ENCODE data around the gene TMCC2.
"Not testable (repeated sequence)": the region's sequence is repeated elsewhere in the genome, so short reads cannot be mapped to it uniquely, and the experiment has no call there.

The TMCC2 gene

GRCh38 chr1:205285381-205286101, 57.8 kb downstream of the TMCC2 start:
- DNase-seq, result no peak

DNA sequence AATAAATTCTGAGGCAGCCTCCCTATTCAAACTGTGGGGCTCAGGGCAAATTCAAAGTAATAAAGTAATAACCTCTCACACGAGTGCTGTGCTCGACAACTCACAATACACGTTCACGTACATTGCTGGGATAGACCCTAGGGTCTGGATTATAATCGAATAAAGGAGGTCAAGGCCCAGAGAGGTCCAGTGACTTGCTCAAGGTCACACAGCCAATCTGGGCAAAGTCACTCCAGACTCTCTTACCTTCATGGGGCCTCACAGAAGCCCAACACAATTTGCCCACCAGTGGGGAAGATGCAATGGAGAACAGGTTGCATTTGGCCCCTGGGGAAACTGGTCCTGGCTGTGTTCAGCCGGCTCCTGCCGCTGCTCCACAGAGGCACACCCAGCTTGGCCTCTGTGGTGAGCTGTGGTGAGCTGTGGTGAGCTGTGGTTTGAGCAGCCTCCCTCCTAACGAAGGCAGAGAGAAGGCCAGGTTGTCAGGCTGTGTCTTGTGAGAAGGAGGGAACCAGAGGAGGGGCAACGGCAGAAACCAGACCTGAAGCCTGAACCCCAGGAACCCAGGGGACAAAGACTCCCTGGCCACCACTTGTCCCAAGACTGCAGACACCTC, 58.7 kb downstream of the TMCC2 start:
- DNase-seq, result peak; percentile 65

- no peak for DNase-seq
Observed at GRCh38 chr1:205287076-205287475, 59.3 kb downstream of the TMCC2 start.

DNA sequence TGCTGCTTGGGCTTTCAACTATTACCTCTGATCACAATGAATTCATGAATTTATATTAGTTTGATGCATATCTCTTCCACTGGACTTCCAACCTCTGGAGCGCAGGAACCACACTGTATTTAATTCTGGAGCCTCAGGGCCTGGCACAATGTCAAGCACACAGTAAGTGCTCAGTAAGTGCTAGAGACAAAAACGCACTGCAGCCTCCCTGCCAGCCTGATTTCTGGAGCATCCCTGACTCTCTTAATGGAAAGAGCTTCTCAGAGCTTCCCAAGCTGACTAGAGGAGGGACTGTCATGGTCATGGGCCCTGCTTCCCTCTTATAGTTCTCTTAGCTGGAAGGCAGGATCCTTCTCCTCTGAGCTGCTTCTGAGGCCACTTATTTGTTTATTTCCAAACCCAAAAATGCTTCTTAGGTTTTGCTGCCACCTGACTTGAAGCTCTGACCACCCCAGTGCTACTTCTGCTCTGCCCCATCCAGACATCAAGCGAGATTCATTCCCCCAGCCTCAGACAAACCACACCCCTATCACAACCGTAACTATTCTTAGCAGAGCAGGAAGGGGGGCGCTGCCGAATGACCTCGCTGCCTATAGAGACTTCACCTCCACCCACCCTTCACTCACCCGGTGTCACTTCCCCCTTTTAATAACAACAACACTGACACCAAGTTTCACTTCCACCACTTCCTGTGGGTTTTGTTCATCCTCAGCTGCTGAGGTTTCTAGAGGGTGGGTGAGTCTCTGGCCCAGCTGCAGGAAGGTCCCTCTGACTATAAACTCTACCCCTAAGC, 60.2 kb downstream of the TMCC2 start:
- DNase-seq, result peak; percentile 51

DNA sequence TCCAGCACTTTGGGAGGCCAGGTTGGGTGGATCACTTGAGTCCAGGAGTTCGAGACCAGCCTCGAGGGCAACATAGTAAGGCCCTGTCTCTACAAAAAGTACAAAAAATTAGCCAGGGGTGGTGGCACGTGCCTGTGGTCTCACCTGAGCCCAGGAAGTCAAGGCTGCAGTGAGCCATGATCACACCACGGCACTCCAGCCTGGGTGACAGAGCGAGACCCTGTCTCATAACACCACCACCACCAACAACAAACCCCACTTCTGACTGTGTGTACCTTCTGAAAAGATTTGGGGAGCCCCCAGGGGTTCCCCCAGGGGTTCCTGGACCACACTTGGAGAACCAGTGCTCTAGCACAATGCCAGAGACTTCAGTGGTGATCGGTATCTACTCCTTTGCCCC, 63.9 kb downstream of the TMCC2 start:
- no peak for DNase-seq

DNA sequence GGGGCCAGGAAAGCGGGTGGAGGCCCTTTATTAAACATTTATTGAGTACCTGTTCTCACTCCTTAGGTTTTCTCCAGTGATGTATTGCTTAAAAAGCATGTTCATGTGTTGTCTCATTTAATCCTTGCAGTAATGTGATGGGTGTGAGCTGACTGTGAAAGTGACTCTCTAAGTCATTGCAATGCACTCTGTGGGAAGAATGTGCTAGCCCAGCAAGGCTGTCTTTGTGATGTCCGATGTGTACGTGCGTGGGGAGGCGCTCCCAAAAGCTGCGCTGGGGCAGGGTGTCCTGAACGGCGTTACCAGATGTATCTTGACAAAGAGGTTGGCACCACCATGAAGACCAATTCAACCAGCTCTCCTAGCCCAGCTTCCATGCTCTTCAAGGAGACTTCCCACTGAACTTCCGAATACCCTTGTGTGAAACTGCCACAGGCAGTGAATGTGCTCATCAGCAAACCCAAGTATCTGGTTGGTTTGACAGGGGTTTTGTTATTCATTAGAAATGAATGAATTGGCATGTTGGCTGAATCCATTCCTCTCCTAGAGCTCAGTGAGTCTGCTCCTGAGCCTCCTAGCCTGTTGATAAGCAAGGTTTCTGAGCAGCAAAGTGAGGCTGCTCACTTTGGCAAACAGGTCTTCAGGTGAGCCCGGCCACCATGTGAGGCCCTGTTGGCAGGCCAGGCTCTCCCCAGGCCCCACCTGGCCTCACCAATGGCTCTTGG, 65.8 kb downstream of the TMCC2 start:
- DNase-seq, result no peak

GRCh38 chr1:205294175-205294917, 66.6 kb downstream of the TMCC2 start:
- DNase-seq, result peak; percentile 96

DNA sequence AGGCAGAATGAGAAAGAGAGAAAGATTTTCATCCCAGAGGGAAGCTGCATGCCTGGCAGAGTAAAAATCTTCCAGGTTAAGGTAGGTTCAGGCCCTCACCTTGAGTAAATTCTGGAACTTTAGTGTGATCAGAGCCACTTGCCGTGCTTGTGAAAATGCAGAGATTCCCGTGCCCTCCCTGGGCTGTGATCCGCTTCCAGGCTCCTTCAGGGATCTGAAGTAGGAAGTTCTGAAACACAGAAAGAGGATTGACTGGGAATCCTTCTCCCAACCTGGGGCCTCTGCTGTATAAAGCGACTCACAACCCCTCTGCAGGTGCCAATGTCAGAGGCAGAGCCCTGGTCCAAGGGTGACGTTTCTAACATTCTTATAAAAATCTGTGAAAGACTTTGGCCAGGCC, 67.2 kb downstream of the TMCC2 start:
- DNase-seq, result no peak

DNA sequence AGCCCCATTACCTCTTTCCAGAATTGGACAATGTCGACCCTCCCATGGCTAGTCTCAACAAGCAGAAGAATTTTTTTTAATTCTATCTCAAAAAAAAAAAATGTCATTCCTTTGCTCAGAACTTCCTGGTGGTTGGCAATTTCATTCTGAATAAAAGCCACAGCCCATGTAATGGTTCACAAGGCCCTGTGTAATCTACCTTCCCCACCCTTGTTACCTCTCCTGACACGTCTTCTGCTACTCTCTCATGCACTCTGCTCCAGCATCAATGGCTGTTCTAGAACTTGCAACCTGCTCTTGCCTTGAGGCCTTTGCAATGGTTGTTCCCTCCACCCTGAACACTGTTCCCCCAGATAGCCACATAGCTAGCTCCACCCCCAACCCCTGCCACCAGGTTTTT, 68.4 kb downstream of the TMCC2 start:
- DNase-seq, result no peak

- DNase-seq, result not testable (repeated sequence)
Observed at GRCh38 chr1:205297546-205298177, 69.9 kb downstream of the TMCC2 start.

DNA sequence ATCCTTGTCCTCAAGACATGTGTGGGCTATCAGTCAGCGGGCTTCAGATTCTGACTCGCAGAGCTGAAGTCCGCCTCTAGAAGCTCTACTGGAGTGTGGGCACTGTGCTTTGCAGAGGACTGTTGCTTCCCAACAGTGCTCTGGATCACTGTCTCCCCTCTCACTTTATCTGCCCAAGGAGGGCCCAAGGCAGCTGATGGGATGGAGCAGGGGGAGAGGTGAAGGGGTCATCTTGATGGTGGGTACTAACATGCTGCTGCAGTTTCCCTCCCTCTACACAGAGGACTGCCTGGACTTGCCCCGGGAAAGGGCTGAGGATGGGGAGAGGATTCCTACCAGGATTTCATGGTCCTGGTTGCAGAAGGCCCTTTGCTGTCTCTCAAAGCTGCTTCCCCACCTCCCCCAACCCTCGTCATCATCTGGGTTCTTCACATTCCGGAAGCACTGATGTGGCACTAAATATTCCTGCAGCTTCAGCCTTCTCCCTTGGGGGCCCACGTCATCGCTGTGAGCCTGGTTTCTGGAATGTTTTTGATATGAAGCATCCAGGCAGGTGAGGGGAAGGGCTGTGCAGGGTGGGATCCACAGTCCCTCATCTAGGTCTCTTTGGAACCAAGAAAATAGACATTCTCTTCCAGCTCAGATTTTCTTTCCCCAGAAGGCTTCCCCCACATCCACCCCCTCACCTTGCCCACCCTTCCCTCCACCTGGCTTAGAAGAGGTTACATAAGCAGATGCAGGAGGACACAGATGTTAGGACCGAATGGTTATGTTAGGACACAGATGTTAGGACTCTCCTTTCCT, 70.6 kb downstream of the TMCC2 start:
- DNase-seq, result peak; percentile 100

DNA sequence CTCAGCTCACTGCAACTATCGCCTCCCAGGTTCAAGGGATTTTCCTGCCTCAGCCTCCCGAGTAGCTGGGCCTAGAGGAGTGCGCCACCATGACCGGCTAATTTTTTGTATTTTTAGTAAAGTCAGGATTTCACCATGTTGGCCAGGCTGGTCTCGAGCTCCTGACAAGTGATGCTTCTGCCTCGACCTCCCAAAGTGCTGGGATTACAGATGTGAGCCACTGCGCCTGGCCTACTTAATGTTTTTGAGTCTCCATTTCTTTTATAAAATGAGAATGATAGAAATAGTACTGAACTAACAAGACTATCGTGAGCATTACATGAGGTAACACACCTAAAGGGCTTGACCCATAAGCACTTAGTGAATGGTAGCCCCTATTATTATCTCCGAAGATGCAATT, 72.4 kb downstream of the TMCC2 start:
- DNase-seq, result no peak

GRCh38 chr1:205301205-205301821, 73.6 kb downstream of the TMCC2 start:
- peak; percentile 99 for DNase-seq

DNA sequence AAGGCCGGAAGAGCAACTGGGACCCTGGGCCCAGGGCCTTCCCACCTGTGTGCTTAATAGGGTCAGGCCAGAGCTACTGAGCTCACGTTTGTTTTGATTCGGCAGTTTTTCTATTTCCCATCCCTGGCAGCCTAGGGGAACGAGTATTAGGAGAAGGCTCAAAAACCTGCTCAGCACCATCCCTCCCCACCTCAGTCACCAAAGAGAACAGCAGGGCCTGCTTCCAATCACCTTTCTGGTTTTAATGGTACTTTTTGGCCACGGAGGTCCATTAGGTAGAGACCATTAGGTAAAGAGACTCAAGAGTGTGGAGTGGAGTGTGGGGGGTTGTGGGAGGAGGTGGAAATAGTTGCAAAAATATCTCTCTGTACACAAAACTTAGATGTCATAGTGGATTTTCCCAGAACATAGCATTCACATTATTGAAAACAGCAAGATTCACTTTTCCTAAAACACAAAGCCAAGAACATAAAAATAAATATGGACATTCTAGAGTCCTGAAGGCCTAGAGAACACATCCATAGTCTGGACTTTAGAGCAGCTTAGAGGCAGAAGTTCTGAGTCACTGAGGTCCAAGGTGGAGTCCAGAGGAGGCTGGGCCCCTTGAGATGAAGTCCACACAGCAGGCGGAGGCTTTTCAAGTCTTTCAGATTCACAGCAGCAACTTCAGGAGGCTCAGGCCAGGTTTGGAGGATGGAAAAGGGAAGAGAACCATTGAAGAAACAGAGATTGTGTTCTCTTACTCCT, 74.3 kb downstream of the TMCC2 start:
- DNase-seq, result no peak

DNA sequence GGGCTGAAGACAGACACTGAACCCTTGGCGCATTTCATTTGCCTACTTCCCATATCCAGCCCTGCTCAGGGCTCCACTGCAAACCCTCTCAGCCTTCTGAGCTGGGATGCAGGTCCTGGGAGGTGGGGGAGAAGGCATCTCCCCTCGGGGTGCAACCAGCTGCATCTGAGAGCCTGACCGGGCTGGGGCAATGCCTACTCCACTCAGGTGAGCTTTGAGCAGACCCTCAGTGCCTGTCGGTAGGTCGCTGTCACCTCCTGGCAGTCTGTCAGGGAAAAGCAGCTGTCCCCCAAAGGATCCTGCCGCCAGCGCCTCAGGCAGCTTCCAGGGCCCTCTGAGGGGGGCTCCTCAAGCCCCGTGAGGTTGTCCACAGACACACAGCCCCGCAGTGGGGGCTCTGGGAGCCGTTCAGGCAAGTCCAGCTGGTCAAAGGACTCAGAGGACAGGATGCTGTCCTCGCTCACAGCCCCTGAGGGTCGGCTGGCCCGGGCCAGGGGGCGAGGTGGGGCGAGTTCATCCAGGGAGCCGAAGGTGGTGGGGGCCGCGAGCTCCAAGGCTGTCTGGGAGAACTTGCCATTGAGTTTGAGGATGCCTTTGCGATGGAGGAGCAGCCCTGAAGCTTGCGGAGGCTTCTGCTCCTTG, 75.6 kb downstream of the TMCC2 start:
- DNase-seq, result no peak

DNA sequence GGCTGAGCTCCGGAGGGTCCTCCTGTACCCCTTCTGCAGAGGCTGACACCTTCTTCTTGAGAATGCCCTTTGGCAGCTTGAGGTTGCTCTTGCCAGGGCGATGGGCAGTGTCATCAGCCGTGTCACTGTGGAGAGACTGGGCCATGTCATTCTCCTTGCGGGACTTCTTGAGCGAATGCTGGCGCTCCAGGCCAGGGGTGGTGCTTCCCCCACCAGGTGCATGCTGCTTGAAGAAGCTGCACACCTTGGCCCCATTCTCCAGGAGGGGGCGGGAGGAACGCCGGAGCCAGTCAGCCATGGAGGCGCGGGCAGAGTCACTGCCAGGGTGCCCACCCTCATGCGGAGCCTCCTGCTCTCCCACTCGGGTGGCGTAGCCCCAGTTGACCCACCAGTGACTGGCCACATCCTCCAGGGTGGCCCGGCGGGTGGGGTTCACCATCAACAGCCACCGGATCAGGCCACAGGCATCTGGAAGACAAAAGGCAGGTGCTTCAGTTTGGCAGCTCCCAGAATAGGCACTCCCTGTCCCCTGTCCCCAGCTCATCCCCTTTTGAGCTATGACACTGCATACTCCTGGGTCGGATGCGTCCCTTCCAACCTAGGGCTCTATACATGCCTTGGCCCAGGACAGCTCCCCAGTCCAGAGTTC, 76.4 kb downstream of the TMCC2 start:
- no peak for DNase-seq

- no peak for DNase-seq
Observed at GRCh38 chr1:205304695-205305070, 76.9 kb downstream of the TMCC2 start.

- no peak for DNase-seq
Observed at GRCh38 chr1:205306929-205307566, 79.3 kb downstream of the TMCC2 start.
